T-helper 1 cell treated with Interleukin-12 subunit alpha and Interleukin-12 subunit beta and Interleukin-4 antibody, amounts not matched to agents 30 μg/mL and 1 μg/mL, for 36 hours (primary cell): Measurements from ENCODE around the gene SEL1L.
A peak's percentile ranks its signal among the peaks of the same experiment; 100 is the strongest.

Experiments
- H3K27ac Mint-ChIP-seq: one replicate; pipeline ENCODE4 v1.8.0; 2021; ENCODE audit warnings: mild to moderate bottlenecking, mixed read lengths
- H3K27me3 Mint-ChIP-seq: one replicate; pipeline ENCODE4 v1.8.0; 2021; ENCODE audit warnings: low read depth, mixed read lengths
- H3K36me3 Mint-ChIP-seq: one replicate; pipeline ENCODE4 v1.8.0; 2021; ENCODE audit warnings: low read depth, mixed read lengths
- H3K4me1 Mint-ChIP-seq: one replicate; pipeline ENCODE4 v1.8.0; 2021; ENCODE audit warnings: low read depth, mixed read lengths
- H3K4me3 Mint-ChIP-seq: one replicate; pipeline ENCODE4 v1.8.0; 2021; ENCODE audit warnings: mild to moderate bottlenecking, moderate library complexity, mixed read lengths
- H3K9me3 Mint-ChIP-seq: one replicate; pipeline ENCODE4 v1.8.0; 2021; ENCODE audit warnings: mixed read lengths

The SEL1L gene

GRCh38 chr14:81533536-81534343 lies at the start of gene SEL1L:
TSS of gene SEL1L (minus strand) at chr14:81533853. CDS start at chr14:81533744, 109 bp downstream.
- Mint-ChIP-seq H3K4me1 (peaks cover 32% of the 10 kb centered on the region), H3K9me3 (peaks cover 3% of the 10 kb centered on the region), H3K36me3 (peaks cover 6% of the 10 kb centered on the region), H3K27ac (peak within 1 kb of the TSS; percentile 85), H3K4me3 (peak within 1 kb of the TSS; percentile 93), H3K27me3 (peaks cover 5% of the 10 kb centered on the region)

- Mint-ChIP-seq H3K9me3 (peaks cover 13% of the 10 kb centered on the region), H3K27me3 (peaks cover 10% of the 10 kb centered on the region), H3K4me3 (no peak overlapping the region), H3K4me1 (no peaks in the 10 kb centered on the region), H3K27ac (no peak overlapping the region), H3K36me3 (no peaks in the 10 kb centered on the region)
Observed at GRCh38 chr14:81582420-81582819, 48.8 kb upstream of the SEL1L start.

- peaks cover 6% of the 10 kb centered on the region for H3K27me3 Mint-ChIP-seq
- H3K9me3 Mint-ChIP-seq = peaks cover 13% of the 10 kb centered on the region
- no peaks in the 10 kb centered on the region for H3K4me1 Mint-ChIP-seq
- no peak overlapping the region for H3K27ac Mint-ChIP-seq
- H3K4me3 Mint-ChIP-seq = no peak overlapping the region
- no peaks in the 10 kb centered on the region for H3K36me3 Mint-ChIP-seq
Observed at GRCh38 chr14:81579115-81579514, 45.5 kb upstream of the SEL1L start.

GRCh38 chr14:81571437-81571836 lies 37.8 kb upstream of the SEL1L start:
- peaks cover 12% of the 10 kb centered on the region for H3K27me3 Mint-ChIP-seq
- no peaks in the 10 kb centered on the region for H3K4me1 Mint-ChIP-seq
- H3K36me3 Mint-ChIP-seq = no peaks in the 10 kb centered on the region
- no peak overlapping the region for H3K4me3 Mint-ChIP-seq
- no peaks in the 10 kb centered on the region for H3K9me3 Mint-ChIP-seq
- no peak overlapping the region for H3K27ac Mint-ChIP-seq

GRCh38 chr14:81567302-81567701 lies 33.6 kb upstream of the SEL1L start:
- Mint-ChIP-seq H3K4me1 (no peaks in the 10 kb centered on the region), H3K4me3 (no peak overlapping the region), H3K9me3 (no peaks in the 10 kb centered on the region), H3K27me3 (peaks cover 16% of the 10 kb centered on the region), H3K36me3 (no peaks in the 10 kb centered on the region), H3K27ac (no peak overlapping the region)

GRCh38 chr14:81565441-81566290 lies 32.0 kb upstream of the SEL1L start:
- H3K4me3 Mint-ChIP-seq = no peak overlapping the region
- peaks cover 21% of the 10 kb centered on the region for H3K27me3 Mint-ChIP-seq
- no peaks in the 10 kb centered on the region for H3K9me3 Mint-ChIP-seq
- no peak overlapping the region for H3K27ac Mint-ChIP-seq
- no peaks in the 10 kb centered on the region for H3K36me3 Mint-ChIP-seq
- H3K4me1 Mint-ChIP-seq = no peaks in the 10 kb centered on the region

- H3K4me3 Mint-ChIP-seq = no peak overlapping the region
- no peaks in the 10 kb centered on the region for H3K4me1 Mint-ChIP-seq
- H3K27ac Mint-ChIP-seq = no peak overlapping the region
- H3K27me3 Mint-ChIP-seq = peaks cover 8% of the 10 kb centered on the region
- no peaks in the 10 kb centered on the region for H3K36me3 Mint-ChIP-seq
- H3K9me3 Mint-ChIP-seq = no peaks in the 10 kb centered on the region
Observed at GRCh38 chr14:81562818-81563217, 29.2 kb upstream of the SEL1L start.

GRCh38 chr14:81561084-81561775 lies 27.6 kb upstream of the SEL1L start:
- no peaks in the 10 kb centered on the region for H3K36me3 Mint-ChIP-seq
- H3K4me3 Mint-ChIP-seq = no peak overlapping the region
- no peaks in the 10 kb centered on the region for H3K4me1 Mint-ChIP-seq
- H3K9me3 Mint-ChIP-seq = no peaks in the 10 kb centered on the region
- H3K27ac Mint-ChIP-seq = no peak overlapping the region
- H3K27me3 Mint-ChIP-seq = peaks cover 11% of the 10 kb centered on the region

GRCh38 chr14:81559385-81559784 lies 25.7 kb upstream of the SEL1L start:
- no peaks in the 10 kb centered on the region for H3K9me3 Mint-ChIP-seq
- H3K4me3 Mint-ChIP-seq = no peak overlapping the region
- H3K27me3 Mint-ChIP-seq = peaks cover 11% of the 10 kb centered on the region
- no peaks in the 10 kb centered on the region for H3K4me1 Mint-ChIP-seq
- H3K27ac Mint-ChIP-seq = no peak overlapping the region
- no peaks in the 10 kb centered on the region for H3K36me3 Mint-ChIP-seq

- no peaks in the 10 kb centered on the region for H3K4me1 Mint-ChIP-seq
- no peak overlapping the region for H3K27ac Mint-ChIP-seq
- no peaks in the 10 kb centered on the region for H3K9me3 Mint-ChIP-seq
- H3K36me3 Mint-ChIP-seq = no peaks in the 10 kb centered on the region
- H3K4me3 Mint-ChIP-seq = no peak overlapping the region
- H3K27me3 Mint-ChIP-seq = peaks cover 7% of the 10 kb centered on the region
Observed at GRCh38 chr14:81557146-81557545, 23.5 kb upstream of the SEL1L start.

GRCh38 chr14:81555684-81556083 lies 22.0 kb upstream of the SEL1L start:
- H3K27ac Mint-ChIP-seq = no peak overlapping the region
- H3K27me3 Mint-ChIP-seq = peaks cover 3% of the 10 kb centered on the region
- peaks cover 3% of the 10 kb centered on the region for H3K9me3 Mint-ChIP-seq
- peaks cover 3% of the 10 kb centered on the region for H3K4me1 Mint-ChIP-seq
- H3K4me3 Mint-ChIP-seq = no peak overlapping the region
- no peaks in the 10 kb centered on the region for H3K36me3 Mint-ChIP-seq

GRCh38 chr14:81555051-81555450 lies 21.4 kb upstream of the SEL1L start:
- H3K9me3 Mint-ChIP-seq = peaks cover 3% of the 10 kb centered on the region
- peaks cover 3% of the 10 kb centered on the region for H3K27me3 Mint-ChIP-seq
- no peak overlapping the region for H3K27ac Mint-ChIP-seq
- H3K4me1 Mint-ChIP-seq = peaks cover 9% of the 10 kb centered on the region
- no peak overlapping the region for H3K4me3 Mint-ChIP-seq
- no peaks in the 10 kb centered on the region for H3K36me3 Mint-ChIP-seq

GRCh38 chr14:81551471-81551870 lies 17.8 kb upstream of the SEL1L start:
- peaks cover 11% of the 10 kb centered on the region for H3K9me3 Mint-ChIP-seq
- peaks cover 12% of the 10 kb centered on the region for H3K4me1 Mint-ChIP-seq
- H3K27ac Mint-ChIP-seq = no peak overlapping the region
- H3K36me3 Mint-ChIP-seq = no peaks in the 10 kb centered on the region
- no peak overlapping the region for H3K4me3 Mint-ChIP-seq
- no peaks in the 10 kb centered on the region for H3K27me3 Mint-ChIP-seq

GRCh38 chr14:81550001-81550637 lies 16.5 kb upstream of the SEL1L start:
- Mint-ChIP-seq H3K27ac (peak overlapping the region; percentile 56), H3K4me3 (peak overlapping the region; percentile 19), H3K9me3 (peaks cover 11% of the 10 kb centered on the region), H3K4me1 (peaks cover 12% of the 10 kb centered on the region), H3K27me3 (peaks cover 2% of the 10 kb centered on the region), H3K36me3 (no peaks in the 10 kb centered on the region)
